Right lobe of liver (tissue), 4 donors: ENCODE measurements around the gene CRYGN.

Experiments used
- CTCF ChIP-seq, 4 donors: fragments of 200-600 bp in 3 of 4; fragments of 450-650 bp in 1 of 4; IDR thresholded peaks; one replicate each; pipeline versions ENCODE4 v1.5.1 to v1.8.0; 2016 to 2022; ENCODE audit warnings: antibody characterized with exemption in 4 of 4, mild to moderate bottlenecking in 2 of 4
- POLR2A ChIP-seq: fragments of 450-650 bp; IDR thresholded peaks from one replicate; pipeline ENCODE4 v1.6.1; 2017; ENCODE audit warnings: antibody characterized with exemption, mild to moderate bottlenecking
- donor health status: DM: no; HTN: no; CAD: no.
- donor health status: DM: no; HTN: no; CAD: no.
- donor health status: DM: no; HTN: yes; CAD: no.

- TF ChIP-seq POLR2A (no peak), CTCF (IDR thresholded peaks at IDR 0.05) (no peak)
Observed at GRCh38 chr7:151486074-151486473, 46.1 kb upstream of the CRYGN start.
